ENCODE measurements around the gene CD320.

GRCh38 chr19:8352134-8352827 is 44.1 kb upstream of the CD320 start:
- no peak for TF ChIP-seq POLR2AphosphoS5 (IDR thresholded peaks at IDR 0.05)
- no peak for TF ChIP-seq CTCF (IDR thresholded peaks at IDR 0.05; ENCODE audit: poor library complexity, severe bottlenecking)
- no peak for TF ChIP-seq TAF1 (IDR thresholded peaks at IDR 0.05; ENCODE audit: low read depth)
- TF ChIP-seq REST (IDR thresholded peaks at IDR 0.05; ENCODE audit: borderline replicate concordance) = no peak
- no peak for TF ChIP-seq RAD21 (conservative IDR thresholded peaks at IDR 0.05)
- TF ChIP-seq EP300 (conservative IDR thresholded peaks at IDR 0.05; ENCODE audit: poor library complexity, severe bottlenecking) = no peak
- TF ChIP-seq EZH2 (IDR thresholded peaks at IDR 0.05; ENCODE audit: borderline replicate concordance, insufficient read depth, low read length, poor library complexity, severe bottlenecking) = no peak
- TF ChIP-seq SMC3 (conservative IDR thresholded peaks at IDR 0.05; ENCODE audit: poor library complexity) = no peak
- TF ChIP-seq MXI1 (conservative IDR thresholded peaks at IDR 0.05; ENCODE audit: poor library complexity, severe bottlenecking) = no peak
